K562 (cell line): ENCODE results near the gene TIAM1. TPM values are rescaled to one million over a fixed set of nuclear protein-coding genes. Genes with fewer than 3 reads are reported as not detected.

Source experiments
- ATAC-seq: fragments of 200-7000 bp; cut with Tn5 transposase; 3 replicates; pipeline ENCODE4 v1.9.1; 2020; ENCODE audit warnings: moderate library complexity
- BruUV-seq: library from RNA; stranded (reverse); fragments of 400-500 nt; replicated peaks from 2 replicates; lab custom pipeline; 2021; lab: Mats Ljungman, UMichigan
- CTCF ChIA-PET: fragments of 300-600 bp; formaldehyde crosslinking; extraction: SDS; loops from one replicate; lab custom pipeline; 2021; ENCODE audit warnings: low intra/inter-chr PET ratio; lab: Yijun Ruan, JAX
- POLR2A ChIA-PET: fragments of 300-600, 350-650 bp; sonication (Branson Sonifier 250); formaldehyde crosslinking; extraction: SDS; loops from one replicate; lab custom pipeline; 2021; ENCODE audit warnings: antibody characterized with exemption, inconsistent platforms; lab: Yijun Ruan, JAX
- DNase-seq, 4 experiments: peaks; one replicate each; pipeline versions ENCODE4 v3.0.0 to v3.0.0-alpha.2; 2011 to 2018; ENCODE audit warnings: low spot score in 3 of 4, mixed read lengths in 3 of 4; ENCODE audit errors: extremely low read depth in 1 of 4
- FAIRE-seq: peaks from 2 replicates; lab custom pipeline; 2011; peaks lifted over from hg19 to GRCh38; lab: Jason Lieb, UNC
- H2AFZ ChIP-seq: 2 replicates; pipeline ENCODE4 v1.6.0; 2011; ENCODE audit warnings: low read depth, low read length, control low read depth, inconsistent platforms
- H3K27ac ChIP-seq: fragments of 200-600 bp; 3 replicates; pipeline ENCODE4 v1.8.0; 2011; ENCODE audit warnings: low read depth, mild to moderate bottlenecking, control low read depth, inconsistent platforms, low read length, moderate library complexity, mixed read lengths; ENCODE audit errors: extremely low read depth
- H3K27me3 ChIP-seq, 2 experiments: fragments of 300-600 bp in 1 of 2; 2 replicates in 1 of 2; 3 replicates in 1 of 2; pipeline versions ENCODE4 v1.6.0 to v1.8.0; 2011; ENCODE audit warnings: inconsistent platforms in 2 of 2, low read length in 2 of 2, mild to moderate bottlenecking in 1 of 2, mixed read lengths in 1 of 2, moderate library complexity in 1 of 2; ENCODE audit not compliant: control insufficient read depth in 2 of 2, insufficient read depth in 2 of 2
- H3K36me3 ChIP-seq: fragments of 300-600 bp; 3 replicates; pipeline ENCODE4 v1.8.0; 2011; ENCODE audit warnings: mild to moderate bottlenecking, low read length, inconsistent platforms; ENCODE audit not compliant: control insufficient read depth, insufficient read depth
- H3K4me1 ChIP-seq, 2 experiments: fragments of 200-600 bp in 1 of 2; replicated peaks in 1 of 2; 2 replicates in 1 of 2; 3 replicates in 1 of 2; pipeline versions ENCODE4 v1.5.1 to v1.8.0; 2011; ENCODE audit warnings: inconsistent platforms in 2 of 2, low read length in 2 of 2, mild to moderate bottlenecking in 1 of 2, mixed read lengths in 1 of 2, moderate library complexity in 1 of 2; ENCODE audit not compliant: control insufficient read depth in 2 of 2, insufficient read depth in 2 of 2
- H3K4me2 ChIP-seq: 2 replicates; pipeline ENCODE4 v1.6.1; 2011; ENCODE audit warnings: low read length, control low read depth, inconsistent platforms, mixed read lengths; ENCODE audit not compliant: insufficient read depth
- H3K4me3 ChIP-seq: fragments of 200-600 bp; sonication (generic), shearing (Covaris generic); 2 replicates; pipeline ENCODE4 v1.5.1; 2016; ENCODE audit warnings: control low read depth, inconsistent platforms
- H3K79me2 ChIP-seq: fragments of 200-600 bp; 3 replicates; pipeline ENCODE4 v1.8.0; 2011; ENCODE audit warnings: low read length, inconsistent platforms; ENCODE audit not compliant: control insufficient read depth, insufficient read depth
- H3K9ac ChIP-seq, 2 experiments: 2 replicates each; pipeline versions ENCODE4 v1.6.0 to v1.6.1; 2011; ENCODE audit warnings: low read depth in 2 of 2, low read length in 2 of 2, control low read depth in 1 of 2, inconsistent platforms in 1 of 2, mild to moderate bottlenecking in 1 of 2, mixed read lengths in 1 of 2; ENCODE audit not compliant: insufficient read depth in 1 of 2
- H3K9me1 ChIP-seq: one replicate; pipeline ENCODE4 v1.6.0; 2011; ENCODE audit warnings: inconsistent platforms, mild to moderate bottlenecking, low read length, moderate library complexity; ENCODE audit not compliant: control insufficient read depth, insufficient read depth
- H3K9me3 ChIP-seq: replicated peaks from 2 replicates; pipeline ENCODE4 v1.5.1; 2011; ENCODE audit warnings: low read depth, low read length, inconsistent platforms; ENCODE audit not compliant: control insufficient read depth, insufficient read depth
- H4K20me1 ChIP-seq: replicated peaks from 2 replicates; pipeline ENCODE4 v1.6.1; 2011; ENCODE audit warnings: low read length, inconsistent platforms, mixed read lengths; ENCODE audit not compliant: control insufficient read depth, insufficient read depth
- ARNT ChIP-seq, 2 experiments: fragments of 450-650 bp; IDR thresholded peaks; 2 replicates each; pipeline ENCODE4 v1.6.1; 2016; ENCODE audit warnings: mild to moderate bottlenecking in 1 of 2
- CCAR2 ChIP-seq: fragments of 200-400 bp; formaldehyde crosslinking; IDR thresholded peaks from 2 replicates; pipeline ENCODE4 v1.6.1; 2017; ENCODE audit warnings: mild to moderate bottlenecking, low read depth, low read length
- CHD1 ChIP-seq: fragments of 200-600 bp; sonication (generic); IDR thresholded peaks from one replicate; pipeline ENCODE4 v1.6.1; 2012; ENCODE audit warnings: mild to moderate bottlenecking, moderate library complexity, low read length, inconsistent platforms
- E2F3 ChIP-seq: fragments of 250-450 bp; sonication (Bioruptor Pico); IDR thresholded peaks from 2 replicates; pipeline ENCODE4 v1.4.0; 2020; ENCODE audit warnings: mild to moderate bottlenecking
- EHMT2 ChIP-seq: fragments of 450-650 bp; IDR thresholded peaks from 2 replicates; pipeline ENCODE4 v1.6.1; 2018; ENCODE audit warnings: antibody characterized with exemption
- LCOR ChIP-seq: sonication (generic); formaldehyde crosslinking; IDR thresholded peaks from 2 replicates; pipeline ENCODE4 v1.8.0; 2022; ENCODE audit warnings: mild to moderate bottlenecking, missing genetic modification reagents
- NCOA1 ChIP-seq: fragments of 450-650 bp; IDR thresholded peaks from 2 replicates; pipeline ENCODE4 v1.6.1; 2016; ENCODE audit warnings: low read depth
- RBM39 ChIP-seq: fragments of 200-400 bp; formaldehyde crosslinking; optimal IDR thresholded peaks from 2 replicates; pipeline ENCODE3; 2018; ENCODE audit warnings: low read depth, low read length
- TRIM28 ChIP-seq: fragments of 450-650 bp; IDR thresholded peaks from 2 replicates; pipeline ENCODE4 v1.6.1; 2017
- WHSC1 ChIP-seq: IDR thresholded peaks from one replicate; pipeline ENCODE4 v1.6.1; 2012; ENCODE audit warnings: low read length, control low read depth, inconsistent platforms
- ZNF197 ChIP-seq: fragments of 200-800 bp; sonication (Bioruptor generic); IDR thresholded peaks from 2 replicates; pipeline ENCODE4 v1.6.1; 2016; ENCODE audit warnings: low read depth, missing genetic modification characterization, missing compliant biosample characterization
- ZNF644 ChIP-seq: fragments of 200-800 bp; sonication (Bioruptor generic); IDR thresholded peaks from 2 replicates; pipeline ENCODE4 v1.6.1; 2016; ENCODE audit warnings: low read depth, missing genetic modification characterization, missing compliant biosample characterization
- WGBS: fragments of 100-300 bp; shearing (Covaris generic); methylation state at CpG from one replicate; pipeline ENCODE4 v1.1.6; 2016; ENCODE audit warnings: low coverage, mixed read lengths; ENCODE audit not compliant: insufficient coverage; ENCODE audit errors: missing lambda C conversion rate; 5-methylcytosine and 5-hydroxymethylcytosine counted together
- in situ Hi-C: fragments of 300-500 bp; cut with MboI; formaldehyde crosslinking; loops from 4 replicates; pipeline ENCODE4 v1.15.0; 2018; ENCODE audit warnings: inconsistent platforms, mixed read lengths
- intact Hi-C: fragments of 100-400 bp; cut with micrococcal nuclease; formaldehyde crosslinking; loops from 2 replicates; pipeline ENCODE4 v1.14.2; 2022
- polyA plus RNA-seq, 8 experiments: library from polyadenylated mRNA; depleted of rRNA in 4 of 8; stranded (reverse) in 5 of 8; unstranded in 3 of 8; fragments of >200 nt; fragmentation: Nextera tagmentation in 2 of 8; fragmentation: Illumina TruSeq in 1 of 8; extraction: Ambion mirVana in 2 of 8; extraction: Trizol in 1 of 8; gene quantifications; 2 replicates each; pipeline versions ENCODE4 v1.2.1 to v1.2.3, GENCODE V29; 2011 to 2014; ENCODE audit warnings: inconsistent platforms in 1 of 8, missing spikeins in 1 of 8
- total RNA-seq, 7 experiments: library from RNA; depleted of rRNA in 6 of 7; stranded (reverse); fragments of >200 nt in 6 of 7; fragmentation: Illumina TruSeq in 2 of 7; extraction: Trizol in 2 of 7; gene quantifications; 2 replicates each; pipeline versions ENCODE4 v1.2.1 to v1.2.3, GENCODE V29; 2011 to 2021; ENCODE audit warnings: low replicate concordance in 1 of 7
- TF ChIP-seq, protein P1 (sequence below): sonication (generic); formaldehyde crosslinking; IDR thresholded peaks from 2 replicates; pipeline ENCODE4 v1.8.1; 2022; ENCODE audit warnings: missing genetic modification reagents

TIAM1 gene
- total and polyA plus RNA-seq, 9 of the 15 experiments (the other 6 are each of a cell fraction or from before 2014, with no cell fraction given) = 0.11 TPM; not detected in 8

DNA sequence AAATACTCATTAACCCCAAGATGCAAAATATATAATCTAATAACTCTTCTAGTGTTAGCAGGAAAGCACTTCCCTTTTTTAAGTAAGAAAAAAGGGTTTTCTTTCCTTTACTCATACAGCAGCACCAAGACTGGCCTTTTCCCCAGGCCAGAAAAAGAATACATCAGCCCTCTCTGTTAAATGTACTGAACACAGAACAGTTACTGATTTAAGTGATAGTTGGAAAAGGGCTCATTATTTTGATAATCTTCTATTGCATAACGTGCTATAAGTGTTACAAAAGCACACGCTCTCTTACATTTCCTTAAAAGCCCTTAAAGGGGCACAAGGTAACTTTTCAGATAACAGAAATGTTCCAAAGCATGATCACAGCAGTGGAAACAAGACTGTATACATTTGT is 142.9 kb downstream of the TIAM1 start:
- ATAC-seq (no peak), DNase-seq (no peak), FAIRE-seq (no peak)
- H3K27ac ChIP-seq = no peak overlapping the region
- WGBS = 0% methylated on average over 2 of the region's 2 CpGs
- H3K79me2 ChIP-seq = no peaks in the 10 kb centered on the region
- H3K9me3 ChIP-seq = no peaks in the 10 kb centered on the region
- intact Hi-C loops = no loop called here
- H3K4me3 ChIP-seq = no peak overlapping the region
- in situ Hi-C loops = no loop called here
- H3K4me2 ChIP-seq = no peak overlapping the region
- H3K4me1 ChIP-seq = no peaks in the 10 kb centered on the region
- BruUV-seq = no TSS peak
- ChIA-PET CTCF (no interaction called here), POLR2A (no interaction called here)
- H3K9ac ChIP-seq = no peak overlapping the region
- no peaks in the 10 kb centered on the region for H3K9me1 ChIP-seq
- no peaks in the 10 kb centered on the region for H3K27me3 ChIP-seq
- H3K36me3 ChIP-seq = no peaks in the 10 kb centered on the region
- no peak overlapping the region for H2AFZ ChIP-seq
- TF ChIP-seq CCAR2 (no peak), E2F3 (no peak), ZNF197 (no peak), LCOR (CRISPR knock-in tag) (no peak), ARNT (IDR thresholded peaks at IDR 0.05) (no peak), ZNF644 (tag) (no peak), TRIM28 (no peak), RBM39 (no peak), NCOA1 (no peak), EHMT2 (no peak), WHSC1 (no peak), CHD1 (no peak)
- TF ChIP-seq, protein P1, sequence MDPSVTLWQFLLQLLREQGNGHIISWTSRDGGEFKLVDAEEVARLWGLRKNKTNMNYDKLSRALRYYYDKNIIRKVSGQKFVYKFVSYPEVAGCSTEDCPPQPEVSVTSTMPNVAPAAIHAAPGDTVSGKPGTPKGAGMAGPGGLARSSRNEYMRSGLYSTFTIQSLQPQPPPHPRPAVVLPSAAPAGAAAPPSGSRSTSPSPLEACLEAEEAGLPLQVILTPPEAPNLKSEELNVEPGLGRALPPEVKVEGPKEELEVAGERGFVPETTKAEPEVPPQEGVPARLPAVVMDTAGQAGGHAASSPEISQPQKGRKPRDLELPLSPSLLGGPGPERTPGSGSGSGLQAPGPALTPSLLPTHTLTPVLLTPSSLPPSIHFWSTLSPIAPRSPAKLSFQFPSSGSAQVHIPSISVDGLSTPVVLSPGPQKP (CRISPR knock-in tag) = no peak
- no peaks in the 10 kb centered on the region for H4K20me1 ChIP-seq
